ENCODE results near the gene MISP3.

DNA sequence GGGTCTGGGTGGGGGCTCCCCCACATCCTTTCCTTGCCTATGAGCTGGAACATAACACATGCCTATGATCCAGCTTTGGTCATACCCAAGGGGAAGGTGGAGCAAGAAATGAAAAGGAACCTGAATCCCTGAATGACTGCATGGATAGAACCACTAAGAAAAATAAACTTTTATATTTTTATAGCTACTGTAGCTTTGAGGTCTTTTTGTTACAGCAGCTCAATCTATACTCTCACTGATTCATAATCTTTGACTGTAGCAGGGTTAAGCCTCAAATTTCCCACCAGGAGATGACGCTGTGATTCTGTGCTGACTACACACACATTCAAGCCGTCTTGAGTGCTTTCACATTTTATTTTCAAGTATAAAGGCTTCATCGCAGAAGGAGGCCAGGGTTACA is 19.6 kb upstream of the MISP3 start:
- TF ChIP-seq, protein P1, sequence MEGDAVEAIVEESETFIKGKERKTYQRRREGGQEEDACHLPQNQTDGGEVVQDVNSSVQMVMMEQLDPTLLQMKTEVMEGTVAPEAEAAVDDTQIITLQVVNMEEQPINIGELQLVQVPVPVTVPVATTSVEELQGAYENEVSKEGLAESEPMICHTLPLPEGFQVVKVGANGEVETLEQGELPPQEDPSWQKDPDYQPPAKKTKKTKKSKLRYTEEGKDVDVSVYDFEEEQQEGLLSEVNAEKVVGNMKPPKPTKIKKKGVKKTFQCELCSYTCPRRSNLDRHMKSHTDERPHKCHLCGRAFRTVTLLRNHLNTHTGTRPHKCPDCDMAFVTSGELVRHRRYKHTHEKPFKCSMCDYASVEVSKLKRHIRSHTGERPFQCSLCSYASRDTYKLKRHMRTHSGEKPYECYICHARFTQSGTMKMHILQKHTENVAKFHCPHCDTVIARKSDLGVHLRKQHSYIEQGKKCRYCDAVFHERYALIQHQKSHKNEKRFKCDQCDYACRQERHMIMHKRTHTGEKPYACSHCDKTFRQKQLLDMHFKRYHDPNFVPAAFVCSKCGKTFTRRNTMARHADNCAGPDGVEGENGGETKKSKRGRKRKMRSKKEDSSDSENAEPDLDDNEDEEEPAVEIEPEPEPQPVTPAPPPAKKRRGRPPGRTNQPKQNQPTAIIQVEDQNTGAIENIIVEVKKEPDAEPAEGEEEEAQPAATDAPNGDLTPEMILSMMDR (optimal IDR thresholded peaks at IDR 0.05 in 1 of 3, IDR thresholded peaks at IDR 0.05 in 1 of 3, conservative IDR thresholded peaks at IDR 0.05 in 1 of 3; ENCODE audit: extremely low read depth in 1 of 3, insufficient read depth in 2 of 3, low read length in 3 of 3): no peak
- no peak for TF ChIP-seq EZH2 (IDR thresholded peaks at IDR 0.05; ENCODE audit: low read length)
